BE2C (cell line): Measurements from ENCODE around the gene APLN.

Experiments used
- DNase-seq: peaks from one replicate; pipeline ENCODE4 v3.0.0-alpha.2; 2020
- H3K27me3 ChIP-seq: fragments of 250-450 bp; sonication (Bioruptor Pico); 2 replicates; pipeline ENCODE4 v1.5.1; 2020; ENCODE audit warnings: mild to moderate bottlenecking
- H3K36me3 ChIP-seq: fragments of 250-450 bp; sonication (Bioruptor Pico); 2 replicates; pipeline ENCODE4 v1.5.1; 2020; ENCODE audit warnings: mild to moderate bottlenecking
- H3K4me1 ChIP-seq: fragments of 250-450 bp; sonication (Bioruptor Pico); 2 replicates; pipeline ENCODE4 v1.5.1; 2020
- H3K4me3 ChIP-seq: 2 replicates; pipeline ENCODE4 v1.5.1; 2011; ENCODE audit warnings: low read depth, low read length
- H3K9me3 ChIP-seq: fragments of 250-450 bp; sonication (Bioruptor Pico); 2 replicates; pipeline ENCODE4 v1.5.1; 2020
- CTCF ChIP-seq: IDR thresholded peaks from 2 replicates; pipeline ENCODE4 v1.5.1; 2012; ENCODE audit warnings: mild to moderate bottlenecking, low read depth, low read length

The APLN gene

GRCh38 chrX:129617420-129617819, 37.3 kb downstream of the APLN start:
- no peak overlapping the region for H3K4me3 ChIP-seq
- no peaks in the 10 kb centered on the region for H3K9me3 ChIP-seq
- DNase-seq = no peak
- H3K36me3 ChIP-seq = no peaks in the 10 kb centered on the region
- TF ChIP-seq CTCF = no peak
- H3K27me3 ChIP-seq = no peaks in the 10 kb centered on the region
- H3K4me1 ChIP-seq = no peaks in the 10 kb centered on the region

GRCh38 chrX:129614481-129615255, 40.1 kb downstream of the APLN start:
- TF ChIP-seq CTCF = no peak
- no peaks in the 10 kb centered on the region for H3K9me3 ChIP-seq
- DNase-seq = no peak
- H3K4me3 ChIP-seq = no peak overlapping the region
- no peaks in the 10 kb centered on the region for H3K4me1 ChIP-seq
- no peaks in the 10 kb centered on the region for H3K36me3 ChIP-seq
- no peaks in the 10 kb centered on the region for H3K27me3 ChIP-seq

GRCh38 chrX:129613596-129613995, 41.2 kb downstream of the APLN start:
- Histone ChIP-seq H3K27me3 (no peaks in the 10 kb centered on the region), H3K9me3 (no peaks in the 10 kb centered on the region), H3K4me1 (no peaks in the 10 kb centered on the region), H3K4me3 (no peak overlapping the region), H3K36me3 (no peaks in the 10 kb centered on the region)
- no peak for TF ChIP-seq CTCF
- no peak for DNase-seq

- TF ChIP-seq CTCF = no peak
- H3K27me3 ChIP-seq = no peaks in the 10 kb centered on the region
- no peak for DNase-seq
- H3K9me3 ChIP-seq = no peaks in the 10 kb centered on the region
- H3K36me3 ChIP-seq = no peaks in the 10 kb centered on the region
- no peak overlapping the region for H3K4me3 ChIP-seq
- no peaks in the 10 kb centered on the region for H3K4me1 ChIP-seq
These were observed 42.4 kb downstream of the APLN start for GRCh38 chrX:129612396-129612795.

GRCh38 chrX:129609395-129609794, 45.4 kb downstream of the APLN start:
- Histone ChIP-seq H3K27me3 (no peaks in the 10 kb centered on the region), H3K36me3 (no peaks in the 10 kb centered on the region), H3K9me3 (no peaks in the 10 kb centered on the region), H3K4me3 (no peak overlapping the region), H3K4me1 (no peaks in the 10 kb centered on the region)
- peak; percentile 18; the same call in 1 of the 2 replicates for TF ChIP-seq CTCF
- DNase-seq = no peak

GRCh38 chrX:129608496-129608895, 46.3 kb downstream of the APLN start:
- Histone ChIP-seq H3K36me3 (no peaks in the 10 kb centered on the region), H3K4me1 (no peaks in the 10 kb centered on the region), H3K27me3 (no peaks in the 10 kb centered on the region), H3K4me3 (no peak overlapping the region), H3K9me3 (no peaks in the 10 kb centered on the region)
- no peak for DNase-seq
- no peak for TF ChIP-seq CTCF
